GDM1 (cell line): Measurements from ENCODE around the gene STAC.

Experiments
- DNase-seq: peaks from one replicate; lab custom pipeline; 2025; lab: John Stamatoyannopoulos, UW

STAC gene

GRCh38 chr3:36595511-36595910 lies 215.2 kb downstream of the STAC start:
- no peak for DNase-seq

GRCh38 chr3:36596419-36596818 lies 216.1 kb downstream of the STAC start:
- no peak for DNase-seq

- no peak for DNase-seq
Observed at GRCh38 chr3:36597422-36597821, 217.1 kb downstream of the STAC start.
